Measurements from ENCODE around the gene LELP1. TPM values are rescaled to one million over a fixed set of nuclear protein-coding genes. Genes with fewer than 3 reads are reported as not detected.
"Not testable (repeated sequence)": the region's sequence is repeated elsewhere in the genome, so short reads cannot be mapped to it uniquely, and the experiment has no call there.

Gene LELP1
- total and polyA plus RNA-seq, 2 of the 13 experiments (the other 11 are each of a cell fraction or from before 2014, with no cell fraction given) = not detected

DNA sequence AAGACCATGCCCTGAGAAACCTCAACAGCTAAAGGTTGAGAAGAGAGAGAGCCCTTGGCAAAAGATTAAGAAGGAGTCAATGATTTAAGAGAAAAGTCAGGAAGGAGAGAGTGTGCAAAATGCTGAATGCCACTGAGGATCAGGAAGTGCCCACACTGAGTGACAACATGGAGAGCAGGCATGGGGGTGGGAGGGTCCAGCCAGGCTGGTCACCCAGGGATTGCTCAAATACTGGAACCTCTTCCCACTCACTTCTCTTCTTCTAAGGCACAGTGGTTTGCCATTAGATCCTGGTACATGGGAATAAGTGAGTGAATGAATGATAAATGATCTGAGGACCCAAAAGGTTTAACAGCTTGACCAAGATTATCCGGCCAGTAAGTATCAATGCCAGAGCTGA lies 25.3 kb downstream of the LELP1 start:
- 90% methylated on average over 1 of the region's 1 CpG for WGBS (ENCODE audit: low lambda C conversion rate)
- FAIRE-seq = no peak
- in situ Hi-C loops (cut with HindIII; ENCODE audit: extremely low pct_ligation_motif_present, low pct_unique_long_range_greater_than_20kb) = loop anchor here (10.0 kb wide), 2 partner anchors 314 to 354 kb away; partner anchors contain the start of gene SMCP

DNA sequence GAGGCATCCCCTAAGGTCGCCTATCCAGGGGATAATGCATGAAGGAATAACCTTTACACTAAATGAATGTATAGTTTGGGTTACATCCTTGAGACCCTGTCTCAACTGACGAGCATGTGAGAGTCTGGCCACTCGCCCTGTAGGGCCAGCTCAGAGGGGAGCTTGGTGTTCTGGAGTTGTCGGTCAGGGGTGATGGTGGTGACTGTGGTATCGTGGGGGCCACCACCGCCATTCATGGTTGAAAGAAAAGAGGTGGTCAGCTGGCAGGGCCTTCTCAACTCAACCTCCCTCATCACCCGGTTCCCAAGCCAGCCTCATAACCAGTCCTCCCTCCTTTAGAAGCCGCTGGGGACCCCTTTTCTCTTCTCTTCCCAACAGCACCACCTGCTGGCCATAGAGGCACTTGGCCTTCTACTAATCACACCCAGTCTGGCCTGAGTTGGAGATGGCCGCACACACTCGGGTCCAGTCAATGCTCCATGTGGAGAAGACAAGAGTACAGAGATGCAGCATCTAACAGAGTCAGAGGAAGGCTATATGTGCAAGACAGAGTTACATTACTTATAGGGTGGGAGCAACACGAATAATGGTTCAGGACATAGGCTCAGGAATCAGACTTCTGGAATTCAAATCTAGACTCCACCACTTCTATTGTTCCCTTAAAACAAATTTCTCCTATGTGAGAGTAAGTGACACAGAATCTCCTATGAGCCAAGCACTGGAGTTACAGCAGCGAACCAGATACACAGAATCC lies 26.0 kb downstream of the LELP1 start:
- CTCF ChIA-PET (ENCODE audit: low intra/inter-chr PET ratio, low total read pairs); intact Hi-C loops (cut with micrococcal nuclease; ENCODE audit: unreplicated experiment): not testable (repeated sequence)

More for the DNA sequence above, 25.3 kb downstream of the LELP1 start:
- H3K4me3 ChIP-seq (replicated peaks in 1 of 3; ENCODE audit: insufficient read depth in 1 of 3, low read depth in 2 of 3, low read length in 3 of 3) = no peak overlapping the region
- no peak overlapping the region for H2AFZ ChIP-seq (ENCODE audit: low read length)
- ChIA-PET CTCF (ENCODE audit: low intra/inter-chr PET ratio, low total read pairs) (no interaction called here), POLR2A (no interaction called here)
- no TSS peak for BruUV-seq (replicated peaks)
- no peaks in the 10 kb centered on the region for H3K9me3 ChIP-seq (ENCODE audit: low read length)
- no peaks in the 10 kb centered on the region for H3K79me2 ChIP-seq (ENCODE audit: insufficient read depth, low read length)
- no peaks in the 10 kb centered on the region for H4K20me1 ChIP-seq (ENCODE audit: insufficient read depth, low read length)
- ATAC-seq (no peak), DNase-seq (ENCODE audit: low spot score) (no peak)
- H3K27me3 ChIP-seq (ENCODE audit: control insufficient read depth in 1 of 2, insufficient read depth in 2 of 2, low read length in 2 of 2) = peaks cover 0 to 8% of the 10 kb centered on the region in 2 experiments; a peak in 4 of 5 replicates
- no peak overlapping the region for H3K4me2 ChIP-seq (ENCODE audit: low read depth, low read length)
- no peak overlapping the region for H3K9ac ChIP-seq (ENCODE audit: insufficient read depth, low read depth, low read length)
- H3K4me1 ChIP-seq (ENCODE audit: insufficient read depth, low read length) = no peaks in the 10 kb centered on the region
- no peaks in the 10 kb centered on the region for H3K36me3 ChIP-seq (replicated peaks in 1 of 2; ENCODE audit: control insufficient read depth in 1 of 2, insufficient read depth in 2 of 2, low read length in 2 of 2)
- intact Hi-C loops (cut with micrococcal nuclease; ENCODE audit: unreplicated experiment) = no loop called here
- H3K27ac ChIP-seq (ENCODE audit: extremely low read length, insufficient read depth, low read length) = no peak overlapping the region
- TF ChIP-seq, protein P1, sequence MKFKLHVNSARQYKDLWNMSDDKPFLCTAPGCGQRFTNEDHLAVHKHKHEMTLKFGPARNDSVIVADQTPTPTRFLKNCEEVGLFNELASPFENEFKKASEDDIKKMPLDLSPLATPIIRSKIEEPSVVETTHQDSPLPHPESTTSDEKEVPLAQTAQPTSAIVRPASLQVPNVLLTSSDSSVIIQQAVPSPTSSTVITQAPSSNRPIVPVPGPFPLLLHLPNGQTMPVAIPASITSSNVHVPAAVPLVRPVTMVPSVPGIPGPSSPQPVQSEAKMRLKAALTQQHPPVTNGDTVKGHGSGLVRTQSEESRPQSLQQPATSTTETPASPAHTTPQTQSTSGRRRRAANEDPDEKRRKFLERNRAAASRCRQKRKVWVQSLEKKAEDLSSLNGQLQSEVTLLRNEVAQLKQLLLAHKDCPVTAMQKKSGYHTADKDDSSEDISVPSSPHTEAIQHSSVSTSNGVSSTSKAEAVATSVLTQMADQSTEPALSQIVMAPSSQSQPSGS (CRISPR knock-in tag; IDR thresholded peaks at IDR 0.05) = no peak
- TF ChIP-seq FOXA1 (IDR thresholded peaks at IDR 0.05) (no peak), FOXA1 (CRISPR knock-in tag; IDR thresholded peaks at IDR 0.05) (no peak), TARDBP (CRISPR knock-in tag; IDR thresholded peaks at IDR 0.05) (no peak), GATAD2A (CRISPR knock-in tag; IDR thresholded peaks at IDR 0.05) (no peak), SALL1 (CRISPR knock-in tag; IDR thresholded peaks at IDR 0.05) (no peak)

More for the DNA sequence above, 26.0 kb downstream of the LELP1 start:
- in situ Hi-C loops (cut with HindIII; ENCODE audit: extremely low pct_ligation_motif_present, low pct_unique_long_range_greater_than_20kb) = loop anchor here (10.0 kb wide), 2 partner anchors 314 to 354 kb away; partner anchors contain the start of gene SMCP
- DNase-seq (ENCODE audit: low spot score); POLR2A ChIA-PET; H3K4me3 ChIP-seq (replicated peaks in 1 of 3; ENCODE audit: insufficient read depth in 1 of 3, low read depth in 2 of 3, low read length in 3 of 3); H3K36me3 ChIP-seq (replicated peaks in 1 of 2; ENCODE audit: control insufficient read depth in 1 of 2, insufficient read depth in 2 of 2, low read length in 2 of 2); H3K9ac ChIP-seq (ENCODE audit: insufficient read depth, low read depth, low read length); H2AFZ ChIP-seq (ENCODE audit: low read length); H3K79me2 ChIP-seq (ENCODE audit: insufficient read depth, low read length); H3K27ac ChIP-seq (ENCODE audit: extremely low read length, insufficient read depth, low read length); H3K27me3 ChIP-seq (ENCODE audit: control insufficient read depth in 1 of 2, insufficient read depth in 2 of 2, low read length in 2 of 2); BruUV-seq (replicated peaks); H3K9me3 ChIP-seq (ENCODE audit: low read length); H3K4me2 ChIP-seq (ENCODE audit: low read depth, low read length); H4K20me1 ChIP-seq (ENCODE audit: insufficient read depth, low read length); H3K4me1 ChIP-seq (ENCODE audit: insufficient read depth, low read length): not testable (repeated sequence)
- TF ChIP-seq, protein P2, sequence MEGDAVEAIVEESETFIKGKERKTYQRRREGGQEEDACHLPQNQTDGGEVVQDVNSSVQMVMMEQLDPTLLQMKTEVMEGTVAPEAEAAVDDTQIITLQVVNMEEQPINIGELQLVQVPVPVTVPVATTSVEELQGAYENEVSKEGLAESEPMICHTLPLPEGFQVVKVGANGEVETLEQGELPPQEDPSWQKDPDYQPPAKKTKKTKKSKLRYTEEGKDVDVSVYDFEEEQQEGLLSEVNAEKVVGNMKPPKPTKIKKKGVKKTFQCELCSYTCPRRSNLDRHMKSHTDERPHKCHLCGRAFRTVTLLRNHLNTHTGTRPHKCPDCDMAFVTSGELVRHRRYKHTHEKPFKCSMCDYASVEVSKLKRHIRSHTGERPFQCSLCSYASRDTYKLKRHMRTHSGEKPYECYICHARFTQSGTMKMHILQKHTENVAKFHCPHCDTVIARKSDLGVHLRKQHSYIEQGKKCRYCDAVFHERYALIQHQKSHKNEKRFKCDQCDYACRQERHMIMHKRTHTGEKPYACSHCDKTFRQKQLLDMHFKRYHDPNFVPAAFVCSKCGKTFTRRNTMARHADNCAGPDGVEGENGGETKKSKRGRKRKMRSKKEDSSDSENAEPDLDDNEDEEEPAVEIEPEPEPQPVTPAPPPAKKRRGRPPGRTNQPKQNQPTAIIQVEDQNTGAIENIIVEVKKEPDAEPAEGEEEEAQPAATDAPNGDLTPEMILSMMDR (CRISPR knock-in tag; IDR thresholded peaks at IDR 0.05) = peak; percentile 60
- peak; percentile 85 for FAIRE-seq
- ATAC-seq = peak; percentile 84
- 21% methylated on average over 11 of the region's 12 CpGs for WGBS (ENCODE audit: low lambda C conversion rate)

Measured in HepG2 (cell line).